COLO829 (cell line): ENCODE measurements around the gene HPCAL1.
A peak's percentile ranks its signal among the peaks of the same experiment; 100 is the strongest.

ENCODE experiments used
- DNase-seq: peaks from one replicate; pipeline ENCODE4 v3.0.0; 2012; ENCODE audit warnings: low spot score

The HPCAL1 gene

GRCh38 chr2:10407432-10407831, 104.7 kb downstream of the HPCAL1 start:
- no peak for DNase-seq

DNA sequence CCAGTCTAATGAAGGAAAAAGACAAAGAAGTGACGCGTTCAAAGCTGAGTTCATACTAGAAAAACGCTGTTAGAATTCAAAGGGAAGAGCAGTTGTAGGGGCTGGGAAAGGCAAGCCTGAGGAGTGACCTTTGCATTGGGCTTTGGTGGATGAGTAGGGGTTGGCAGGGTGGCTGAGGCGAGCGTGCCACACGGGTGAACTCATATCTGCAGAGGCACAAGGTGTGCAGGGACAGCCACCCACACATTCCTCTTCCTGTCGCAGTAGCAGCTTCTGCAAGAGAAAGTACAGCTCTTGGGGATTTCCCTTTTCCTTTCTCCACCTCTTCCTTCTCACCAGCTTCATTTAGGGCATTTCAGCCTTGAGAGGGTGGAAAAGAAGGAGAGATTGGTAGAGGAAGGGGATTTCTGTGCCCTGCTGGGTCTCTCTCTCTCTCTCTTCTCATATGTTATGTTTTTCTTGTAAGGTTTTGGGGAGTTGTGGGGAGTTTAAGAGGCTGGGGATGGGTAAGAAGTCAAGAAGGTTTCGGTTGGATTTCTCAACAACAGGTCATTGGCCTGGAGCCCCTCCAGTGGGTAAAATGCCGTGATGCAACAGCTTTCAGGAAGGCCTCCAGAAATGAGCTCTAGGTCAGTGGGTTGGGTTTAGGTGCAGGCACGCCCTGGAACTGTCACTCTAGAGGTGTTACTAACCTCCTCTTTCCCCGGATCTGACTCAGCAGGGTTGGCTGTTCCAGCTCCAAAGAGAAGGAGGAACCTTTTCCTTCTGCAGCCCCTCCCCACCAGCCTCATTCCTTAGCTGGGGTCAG, 105.3 kb downstream of the HPCAL1 start:
- no peak for DNase-seq

- peak; percentile 64 for DNase-seq
Observed at GRCh38 chr2:10408649-10409579, 106.2 kb downstream of the HPCAL1 start.

DNA sequence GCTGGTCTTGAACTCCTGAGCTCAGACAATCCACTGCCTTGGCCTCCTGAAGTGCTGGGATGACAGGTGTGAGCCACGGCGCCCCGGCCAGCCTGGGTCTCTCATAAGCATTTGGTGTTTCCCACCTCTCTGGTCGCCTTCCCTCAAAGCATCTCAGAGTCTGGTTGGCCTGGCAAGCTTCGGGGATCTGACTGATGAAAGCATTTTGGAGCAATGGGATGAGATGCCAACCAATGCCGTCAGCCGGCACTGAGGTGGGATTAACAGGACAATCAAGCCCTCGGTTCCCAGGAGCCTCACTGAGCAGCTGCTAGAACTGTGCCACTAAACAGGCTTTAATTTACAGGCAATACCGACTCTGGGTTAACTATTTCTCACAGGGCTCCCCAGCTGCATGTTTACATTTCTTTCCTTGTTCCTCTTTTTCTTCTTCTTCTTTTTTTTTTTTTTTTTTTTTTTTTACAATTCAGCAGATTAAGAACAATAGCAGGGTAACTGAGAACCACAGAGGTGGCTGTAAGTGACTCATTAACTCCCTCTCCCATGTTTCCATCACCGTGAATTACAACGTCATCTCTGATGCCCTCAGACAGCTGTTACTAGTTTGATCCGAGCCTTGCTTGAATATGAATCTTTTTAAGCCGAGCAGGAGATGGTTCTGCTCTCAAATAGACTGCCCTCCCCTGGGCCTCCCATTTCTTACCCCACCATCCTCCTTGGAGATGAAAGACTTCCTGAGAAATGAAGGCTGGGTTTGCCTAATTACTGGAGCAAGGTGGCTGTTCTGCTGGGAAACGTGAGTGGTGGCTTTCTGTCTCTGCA, 107.5 kb downstream of the HPCAL1 start:
- no peak for DNase-seq

DNA sequence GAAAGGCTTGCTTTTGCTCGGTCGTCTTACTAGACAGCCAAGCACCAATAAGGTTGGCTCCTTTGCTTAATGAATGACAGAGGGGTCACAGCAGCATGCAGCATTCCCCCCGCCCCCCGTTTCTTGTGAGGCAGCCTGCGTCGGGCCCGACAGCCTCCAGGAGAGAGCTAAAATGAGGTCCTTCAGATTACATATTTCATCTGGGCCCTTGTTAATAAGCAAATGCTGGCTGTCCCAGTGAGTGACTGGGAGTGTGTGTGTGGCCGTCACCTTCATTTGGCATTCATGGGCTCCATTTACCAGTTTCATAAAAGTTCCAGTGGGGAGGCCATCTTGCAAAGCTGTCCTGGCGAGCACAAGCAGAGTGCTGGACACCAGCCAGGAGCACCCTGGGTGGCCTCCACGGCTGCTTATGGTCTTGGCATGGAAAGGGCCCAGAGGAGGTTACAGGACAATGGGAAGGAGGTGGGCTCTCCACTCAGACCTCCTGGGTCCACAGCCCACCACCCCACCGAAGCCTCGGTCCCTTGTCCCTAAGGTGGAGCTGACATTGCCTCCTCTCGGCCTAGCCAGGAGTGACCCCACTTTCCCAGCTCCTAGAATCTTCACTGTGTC, 108.2 kb downstream of the HPCAL1 start:
- no peak for DNase-seq

- DNase-seq, result no peak
Observed at GRCh38 chr2:10411557-10411956, 108.9 kb downstream of the HPCAL1 start.

DNA sequence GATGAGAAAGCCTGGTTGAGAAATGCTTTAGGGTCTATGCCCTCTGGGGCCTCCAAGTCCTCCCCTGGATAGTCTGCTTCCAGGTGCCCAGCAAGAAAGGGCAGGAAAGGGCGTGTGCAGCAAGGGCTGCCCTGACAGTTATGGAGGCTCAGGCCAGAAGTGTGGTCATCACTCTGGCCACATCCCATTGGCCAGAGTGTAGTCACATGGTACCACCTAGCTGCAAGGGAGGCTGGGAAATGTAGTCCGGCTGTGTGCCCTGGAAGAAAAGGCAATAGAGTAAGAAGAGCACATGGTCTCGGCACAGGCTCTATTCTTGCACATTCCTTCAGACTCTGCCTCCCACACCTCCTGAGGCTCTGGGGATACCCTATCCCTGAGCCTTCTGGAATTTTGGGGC, 109.7 kb downstream of the HPCAL1 start:
- DNase-seq, result peak; percentile 37

DNA sequence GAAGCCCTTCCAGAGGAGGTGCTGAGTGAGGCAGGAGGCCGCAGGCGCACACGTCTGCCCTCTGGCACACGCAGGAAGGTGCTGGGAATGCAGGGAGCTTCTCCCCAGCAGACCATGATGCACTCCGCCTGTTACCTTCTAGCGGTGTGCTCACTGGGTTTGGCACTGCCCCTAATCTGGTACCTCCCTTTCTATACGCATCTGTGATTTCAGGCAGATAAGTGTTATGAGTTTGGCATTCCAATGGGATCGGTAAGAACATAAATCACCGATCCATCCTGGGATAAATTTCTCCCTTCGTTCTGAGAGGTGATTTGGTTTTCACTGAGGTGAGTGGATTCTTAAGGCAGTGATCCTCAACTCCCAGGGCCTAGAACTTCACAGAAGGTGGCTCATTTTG, 110.8 kb downstream of the HPCAL1 start:
- DNase-seq, result no peak

DNA sequence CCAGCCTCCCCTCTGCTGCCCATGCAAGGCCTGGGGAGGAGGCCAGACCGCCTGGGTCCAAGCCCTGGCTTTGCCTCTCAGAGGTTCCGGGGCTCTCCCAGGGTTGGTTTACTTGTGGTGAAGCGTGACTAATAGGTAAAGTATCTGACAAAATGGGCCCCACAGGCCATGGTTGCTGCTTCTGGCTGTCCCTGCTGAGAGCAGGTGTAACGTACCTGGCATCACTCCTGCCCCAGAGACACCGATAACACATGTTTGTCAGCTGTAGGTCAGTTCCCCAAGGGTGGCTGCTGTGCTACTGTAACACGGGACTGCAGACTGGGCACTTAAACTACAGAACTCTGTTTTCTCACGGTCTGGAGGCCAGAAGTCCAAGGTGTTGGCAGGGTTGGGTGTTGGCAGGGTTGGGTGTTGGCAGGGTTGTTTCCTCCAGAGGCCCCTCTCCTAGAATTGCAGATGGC, 111.3 kb downstream of the HPCAL1 start:
- no peak for DNase-seq

- DNase-seq, result no peak
Observed at GRCh38 chr2:10414591-10414990, 111.9 kb downstream of the HPCAL1 start.

GRCh38 chr2:10415048-10415447, 112.3 kb downstream of the HPCAL1 start:
- DNase-seq, result no peak

DNA sequence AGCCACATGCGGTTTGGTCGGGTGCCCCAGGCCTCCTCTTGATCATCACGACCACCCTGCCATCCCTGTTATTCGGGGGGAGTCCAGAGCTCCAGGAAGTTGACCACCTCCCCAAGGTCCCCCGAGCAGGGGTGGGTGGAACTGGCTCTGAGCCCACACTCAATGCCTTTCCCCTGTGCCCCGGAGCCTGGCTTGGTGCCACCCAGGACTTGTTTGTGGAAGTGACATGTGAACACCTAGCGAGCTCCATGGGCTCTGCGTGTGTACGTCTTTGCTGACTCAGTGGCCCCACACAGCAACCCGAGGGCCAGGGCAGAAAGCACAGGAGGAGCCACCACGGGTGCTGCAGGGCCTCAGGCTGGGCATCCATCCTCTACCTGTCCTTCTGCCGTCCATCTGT, 112.9 kb downstream of the HPCAL1 start:
- no peak for DNase-seq

DNA sequence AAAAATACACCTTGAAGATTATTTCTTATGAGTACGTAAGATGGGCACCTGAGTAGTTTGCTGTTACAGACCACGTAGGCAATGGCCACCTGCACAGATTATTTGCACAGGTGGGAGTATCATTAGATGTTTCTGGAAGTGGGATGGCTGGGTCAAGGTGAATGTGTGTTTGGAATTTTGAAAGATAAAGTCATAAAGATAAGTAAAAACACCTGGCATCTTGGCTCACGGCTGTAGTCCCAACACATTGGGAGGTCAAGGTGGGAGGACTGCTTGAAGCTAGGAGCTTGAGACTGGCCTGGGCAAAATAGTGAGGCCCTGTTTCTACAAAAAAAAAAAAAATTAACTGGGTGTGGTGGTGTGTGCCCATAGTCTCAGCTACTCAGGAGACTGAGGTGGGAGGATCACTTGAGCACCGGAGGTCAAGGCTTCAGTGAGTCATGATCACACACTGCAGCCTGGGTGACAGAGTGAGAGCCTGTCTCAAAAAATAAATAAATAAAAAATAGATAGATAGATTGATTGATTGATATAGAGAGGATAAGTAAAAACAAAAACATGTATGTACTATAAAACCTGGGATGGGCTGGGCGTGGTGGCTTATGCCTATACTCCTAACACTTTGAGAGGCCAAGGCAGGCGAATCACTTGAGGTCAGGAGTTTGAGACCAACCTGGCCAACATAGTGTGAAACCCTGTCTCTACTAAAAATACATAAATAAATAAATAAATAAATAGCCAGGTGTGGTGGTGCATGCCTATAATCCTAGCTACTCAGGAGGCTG, 115.0 kb downstream of the HPCAL1 start:
- no peak for DNase-seq

DNA sequence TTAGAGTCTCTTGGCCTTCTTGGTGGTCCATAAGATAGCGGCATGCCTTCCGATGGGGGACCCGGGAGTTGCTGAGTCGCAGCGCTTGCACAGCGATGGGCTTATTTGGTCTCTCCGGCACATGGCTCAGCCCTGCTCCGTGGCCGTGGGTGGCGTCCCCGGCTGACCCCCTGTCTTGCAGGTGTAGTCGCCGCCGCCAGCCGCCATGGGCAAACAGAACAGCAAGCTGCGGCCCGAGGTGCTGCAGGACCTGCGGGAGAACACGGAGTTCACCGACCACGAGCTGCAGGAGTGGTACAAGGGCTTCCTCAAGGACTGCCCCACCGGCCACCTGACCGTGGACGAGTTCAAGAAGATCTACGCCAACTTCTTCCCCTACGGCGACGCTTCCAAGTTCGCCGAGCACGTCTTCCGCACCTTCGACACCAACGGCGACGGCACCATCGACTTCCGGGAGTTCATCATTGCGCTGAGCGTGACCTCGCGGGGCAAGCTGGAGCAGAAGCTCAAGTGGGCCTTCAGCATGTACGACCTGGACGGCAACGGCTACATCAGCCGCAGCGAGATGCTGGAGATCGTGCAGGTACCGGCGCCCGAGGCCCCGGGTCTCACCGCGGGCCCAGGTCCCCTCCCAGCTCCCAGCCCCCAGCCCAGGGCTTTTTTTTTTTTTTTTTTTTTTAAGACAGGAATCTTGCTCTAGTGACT, 117.0 kb downstream of the HPCAL1 start:
- no peak for DNase-seq

- no peak for DNase-seq
Observed at GRCh38 chr2:10422251-10422650, 119.5 kb downstream of the HPCAL1 start.

GRCh38 chr2:10422732-10423399, 120.2 kb downstream of the HPCAL1 start:
- no peak for DNase-seq

DNA sequence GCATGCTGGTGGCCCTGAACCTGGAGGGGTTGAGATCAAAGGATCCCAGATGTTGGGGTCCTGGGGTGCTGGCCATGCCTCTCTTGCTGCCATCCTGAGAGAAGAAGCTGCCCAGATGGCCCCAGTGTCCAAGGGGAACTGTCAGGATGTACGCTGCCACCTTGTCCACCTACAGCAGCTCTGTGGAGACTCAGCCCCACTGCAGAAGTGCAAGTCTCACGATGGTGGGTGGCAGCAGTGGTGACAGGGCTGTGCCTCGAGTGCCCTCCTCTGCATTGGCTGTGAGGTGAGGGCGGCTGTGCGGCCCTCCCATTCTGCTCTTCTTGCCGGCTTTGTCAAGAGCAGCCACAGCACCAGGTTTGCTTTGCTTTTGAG, 120.7 kb downstream of the HPCAL1 start:
- no peak for DNase-seq

- DNase-seq, result no peak
Observed at GRCh38 chr2:10424051-10424450, 121.3 kb downstream of the HPCAL1 start.

GRCh38 chr2:10424916-10425505, 122.3 kb downstream of the HPCAL1 start:
- no peak for DNase-seq
